Lung (tissue), 12 donors: ENCODE measurements around the gene RXFP3. TPM values are rescaled to one million over a fixed set of nuclear protein-coding genes. Genes with fewer than 3 reads are reported as not detected.

Source experiments
- ATAC-seq: fragments of 200-7000 bp; cut with Tn5 transposase; one replicate; pipeline ENCODE4 v1.9.1; 2020; ENCODE audit warnings: moderate number of reproducible peaks; ENCODE audit not compliant: insufficient read depth, low FRiP score
- DNase-seq, 3 donors: peaks; one replicate each; pipeline ENCODE4 v3.0.0-alpha.2; 2013 to 2017
- H3K27ac ChIP-seq, 2 donors: one replicate each; pipeline ENCODE4 v1.5.1; 2013; ENCODE audit warnings: mild to moderate bottlenecking in 2 of 2, moderate library complexity in 2 of 2, control low read depth in 1 of 2, inconsistent platforms in 1 of 2, low read depth in 1 of 2, low read length in 1 of 2
- H3K27me3 ChIP-seq, 3 donors: one replicate each; pipeline ENCODE4 v1.5.1; 2013; ENCODE audit warnings: low read length in 2 of 3; ENCODE audit not compliant: control insufficient read depth in 3 of 3, insufficient read depth in 3 of 3
- H3K36me3 ChIP-seq, 4 donors: one replicate each; pipeline ENCODE4 v1.5.1; 2013; ENCODE audit warnings: low read length in 4 of 4, mild to moderate bottlenecking in 1 of 4, moderate library complexity in 1 of 4; ENCODE audit not compliant: control insufficient read depth in 4 of 4, insufficient read depth in 4 of 4
- H3K4me1 ChIP-seq, 5 donors: one replicate each; pipeline ENCODE4 v1.5.1; 2013; ENCODE audit warnings: low read length in 5 of 5, mild to moderate bottlenecking in 2 of 5, moderate library complexity in 1 of 5; ENCODE audit not compliant: control insufficient read depth in 5 of 5, insufficient read depth in 5 of 5
- H3K4me3 ChIP-seq: one replicate; pipeline ENCODE4 v1.5.1; 2013; ENCODE audit warnings: mild to moderate bottlenecking, control low read depth, moderate library complexity
- H3K9ac ChIP-seq, 2 donors: one replicate each; pipeline ENCODE4 v1.5.1; 2013; ENCODE audit warnings: low read length in 2 of 2, control low read depth in 1 of 2; ENCODE audit not compliant: insufficient read depth in 1 of 2
- H3K9me3 ChIP-seq, 4 donors: one replicate each; pipeline ENCODE4 v1.5.1; 2013; ENCODE audit warnings: low read length in 3 of 4, mild to moderate bottlenecking in 1 of 4, moderate library complexity in 1 of 4; ENCODE audit not compliant: control insufficient read depth in 4 of 4, insufficient read depth in 3 of 4
- WGBS, 2 donors: extraction: QIAGEN DNeasy Blood & Tissue Kit; methylation state at CpG; one replicate each; pipeline ENCODE4 v1.1.7; 2013; 5-methylcytosine and 5-hydroxymethylcytosine counted together
- polyA plus RNA-seq, 2 donors: library from polyadenylated mRNA; stranded (reverse); fragments of 200-250 nt; gene quantifications; one replicate each; pipeline ENCODE4 v1.2.1, GENCODE V29; 2013
- total RNA-seq, 2 donors: library from RNA; depleted of rRNA in 1 of 2; stranded (reverse); fragments of >200 nt in 1 of 2; gene quantifications; one replicate each; pipeline ENCODE4 v1.2.1, GENCODE V29; 2014 to 2021
- TF ChIP-seq, protein P1 (sequence below): IDR thresholded peaks from 2 replicates; pipeline ENCODE4 v1.5.1; 2012; ENCODE audit warnings: mild to moderate bottlenecking; ENCODE audit errors: control extremely low read depth, extremely low read depth
- donor health status: control.
- donor health status: control.
- donor health status: Bipolar disorder and iron deficiency.
- donor health status: healthy.
- donor health status: DM: yes; HTN: yes; CAD: no.

RXFP3 gene
- total and polyA plus RNA-seq, 4 donors: 0.26 TPM; not detected in 3

DNA sequence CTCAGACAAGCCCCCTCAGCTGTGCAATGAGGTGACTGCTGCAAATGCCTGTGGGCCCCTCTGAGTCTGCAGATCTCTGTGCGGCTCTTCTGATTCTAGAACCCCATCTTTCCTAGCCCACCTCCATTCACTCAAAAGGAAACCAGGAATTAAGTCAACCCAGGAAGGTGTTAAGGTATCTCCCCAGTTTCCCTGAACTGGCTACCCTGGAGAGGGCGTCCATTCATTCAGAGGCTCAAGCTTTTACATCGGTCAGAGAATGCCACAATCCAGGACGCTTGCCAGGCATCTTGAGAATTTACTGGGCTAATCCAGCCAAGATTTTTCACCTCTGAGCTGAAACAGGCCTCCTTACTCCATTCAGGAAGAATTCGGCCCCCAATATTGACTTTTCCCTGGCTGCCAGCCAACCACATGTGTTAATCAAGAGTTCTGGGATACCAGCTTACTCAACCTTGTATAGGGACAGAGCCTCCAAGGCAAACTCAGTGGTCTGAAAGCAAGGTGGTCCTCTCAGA is 43.5 kb upstream of the RXFP3 start:
- H3K36me3 ChIP-seq: no peaks in the 10 kb centered on the region
- H3K4me1 ChIP-seq: peaks cover 4 to 29% (median 7%) of the 10 kb centered on the region in 5 donors
- H3K9me3 ChIP-seq: no peaks in the 10 kb centered on the region
- no peak overlapping the region for H3K9ac ChIP-seq
- H3K4me3 ChIP-seq: no peak overlapping the region
- H3K27ac ChIP-seq: peak overlapping the region; percentile 4 to 67
- no peaks in the 10 kb centered on the region for H3K27me3 ChIP-seq
- 53 to 61% methylated on average over 5 of the region's 5 CpGs for WGBS, 2 donors
- TF ChIP-seq, protein P1, sequence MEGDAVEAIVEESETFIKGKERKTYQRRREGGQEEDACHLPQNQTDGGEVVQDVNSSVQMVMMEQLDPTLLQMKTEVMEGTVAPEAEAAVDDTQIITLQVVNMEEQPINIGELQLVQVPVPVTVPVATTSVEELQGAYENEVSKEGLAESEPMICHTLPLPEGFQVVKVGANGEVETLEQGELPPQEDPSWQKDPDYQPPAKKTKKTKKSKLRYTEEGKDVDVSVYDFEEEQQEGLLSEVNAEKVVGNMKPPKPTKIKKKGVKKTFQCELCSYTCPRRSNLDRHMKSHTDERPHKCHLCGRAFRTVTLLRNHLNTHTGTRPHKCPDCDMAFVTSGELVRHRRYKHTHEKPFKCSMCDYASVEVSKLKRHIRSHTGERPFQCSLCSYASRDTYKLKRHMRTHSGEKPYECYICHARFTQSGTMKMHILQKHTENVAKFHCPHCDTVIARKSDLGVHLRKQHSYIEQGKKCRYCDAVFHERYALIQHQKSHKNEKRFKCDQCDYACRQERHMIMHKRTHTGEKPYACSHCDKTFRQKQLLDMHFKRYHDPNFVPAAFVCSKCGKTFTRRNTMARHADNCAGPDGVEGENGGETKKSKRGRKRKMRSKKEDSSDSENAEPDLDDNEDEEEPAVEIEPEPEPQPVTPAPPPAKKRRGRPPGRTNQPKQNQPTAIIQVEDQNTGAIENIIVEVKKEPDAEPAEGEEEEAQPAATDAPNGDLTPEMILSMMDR: no peak
- DNase-seq: peak; percentile 88 to 93 (median 88)
- ATAC-seq: no peak

- Histone ChIP-seq H3K4me1 (peaks cover 4 to 12% (median 5%) of the 10 kb centered on the region in 5 donors), H3K9ac (no peak overlapping the region), H3K27ac (no peak overlapping the region), H3K9me3 (no peaks in the 10 kb centered on the region), H3K4me3 (no peak overlapping the region), H3K27me3 (no peaks in the 10 kb centered on the region), H3K36me3 (no peaks in the 10 kb centered on the region)
- 80 to 86% methylated on average over 1 of the region's 1 CpG for WGBS, 2 donors
- DNase-seq: no peak
- ATAC-seq: no peak
- TF ChIP-seq, protein P1: no peak
Observed at GRCh38 chr5:33894566-33894965, 41.6 kb upstream of the RXFP3 start.

DNA sequence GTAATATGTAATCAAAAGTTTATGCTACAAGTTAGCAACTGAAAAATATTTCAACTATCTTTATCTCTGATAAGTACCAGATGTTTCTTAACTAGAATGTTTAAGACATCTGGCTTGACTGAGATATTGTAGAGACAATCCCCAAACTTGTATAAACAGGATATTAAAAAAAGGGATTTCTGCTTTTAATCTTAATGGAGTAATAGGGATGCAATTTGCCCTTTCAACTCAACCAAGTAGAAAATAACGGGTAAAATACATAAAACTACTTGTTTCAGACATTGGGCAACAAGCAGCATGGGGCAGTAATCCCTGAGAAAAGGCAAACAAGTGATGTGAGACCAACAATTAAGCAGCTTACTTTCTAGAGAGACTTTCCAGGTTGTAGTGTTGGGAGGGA is 35.0 kb upstream of the RXFP3 start:
- TF ChIP-seq, protein P1: no peak
- no peaks in the 10 kb centered on the region for H3K36me3 ChIP-seq
- H3K9ac ChIP-seq: no peak overlapping the region
- H3K27ac ChIP-seq: no peak overlapping the region
- H3K9me3 ChIP-seq: peaks cover 0 to 7% (median 2%) of the 10 kb centered on the region in 4 donors
- no peak for ATAC-seq
- H3K4me3 ChIP-seq: no peak overlapping the region
- H3K27me3 ChIP-seq: no peaks in the 10 kb centered on the region
- peaks cover 0 to 3% (median 0%) of the 10 kb centered on the region in 5 donors for H3K4me1 ChIP-seq
- 49 to 56% methylated on average over 1 of the region's 1 CpG for WGBS, 2 donors
- DNase-seq: peak; percentile 16 to 83 (median 81)

DNA sequence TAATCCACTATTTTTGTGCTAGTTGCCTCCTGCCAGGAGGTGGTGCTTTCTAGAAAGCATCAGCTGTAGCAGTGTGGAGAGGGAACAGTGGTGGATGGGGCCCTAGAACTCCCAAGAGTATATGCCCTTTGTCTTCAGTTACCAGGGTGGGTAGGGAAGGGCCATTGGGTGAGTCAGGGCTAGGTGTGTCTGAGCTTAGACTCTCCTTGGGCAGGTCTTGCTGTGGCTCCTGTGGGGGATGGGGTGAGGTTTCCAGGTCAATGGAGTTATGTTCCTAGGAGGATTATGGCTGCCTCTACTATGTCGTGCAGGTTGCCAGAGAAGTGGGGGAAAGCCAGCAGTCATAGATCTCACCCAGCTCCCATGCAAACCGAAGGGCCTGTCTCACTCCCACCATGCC is 33.1 kb upstream of the RXFP3 start:
- H3K9me3 ChIP-seq: peaks cover 0 to 9% (median 9%) of the 10 kb centered on the region in 4 donors
- ATAC-seq (no peak), DNase-seq (no peak)
- no peak overlapping the region for H3K4me3 ChIP-seq
- peaks cover 0 to 3% (median 0%) of the 10 kb centered on the region in 5 donors for H3K4me1 ChIP-seq
- H3K9ac ChIP-seq: no peak overlapping the region
- 96% methylated on average over 2 of the region's 2 CpGs for WGBS, 2 donors
- H3K27me3 ChIP-seq: no peaks in the 10 kb centered on the region
- TF ChIP-seq, protein P1: no peak
- no peak overlapping the region for H3K27ac ChIP-seq
- H3K36me3 ChIP-seq: no peaks in the 10 kb centered on the region
